Tibial artery (tissue), 4 donors: ENCODE results near the gene PNLIPRP3.
A peak's percentile ranks its signal among the peaks of the same experiment; 100 is the strongest.

Experiments
- DNase-seq, 2 donors: peaks; one replicate each; pipeline ENCODE4 v3.0.0-alpha.2; 2019
- H3K27ac ChIP-seq, 2 donors: fragments of 200-600 bp; sonication (generic) in 1 of 2; 1 replicate in 1 of 2; 2 replicates in 1 of 2; pipeline ENCODE4 v1.5.1; 2018 to 2019; ENCODE audit warnings: mild to moderate bottlenecking in 1 of 2
- H3K27me3 ChIP-seq, 2 donors: fragments of 200-600 bp; sonication (generic) in 1 of 2; one replicate each; pipeline versions ENCODE4 v1.5.1 to v1.6.0; 2016 to 2019
- H3K36me3 ChIP-seq, 3 donors: fragments of 200-600 bp; sonication (generic) in 2 of 3; one replicate each; pipeline ENCODE4 v1.5.1; 2016 to 2019; ENCODE audit warnings: mild to moderate bottlenecking in 2 of 3
- H3K4me1 ChIP-seq, 4 donors: fragments of 200-600 bp; sonication (generic) in 2 of 4; 1 replicate in 3 of 4; 2 replicates in 1 of 4; pipeline ENCODE4 v1.5.1; 2016 to 2019
- H3K4me3 ChIP-seq, 2 donors: fragments of 200-600 bp; sonication (generic) in 1 of 2; 1 replicate in 1 of 2; 2 replicates in 1 of 2; pipeline ENCODE4 v1.5.1; 2018 to 2019; ENCODE audit warnings: mild to moderate bottlenecking in 2 of 2
- H3K9me3 ChIP-seq, 3 donors: fragments of 200-600 bp; sonication (generic) in 1 of 3; one replicate each; pipeline ENCODE4 v1.5.1; 2016 to 2019
- intact Hi-C: fragments of 100-400 bp; cut with DNase I; formaldehyde crosslinking; loops from one replicate; pipeline ENCODE4 v1.15.0; 2023; ENCODE audit warnings: low total_unique reads
- TF ChIP-seq, protein P1 (sequence below), 2 experiments: fragments of 200-600 bp in 1 of 2; fragments of 450-650 bp in 1 of 2; IDR thresholded peaks; one replicate each; pipeline ENCODE4 v1.5.1; 2017 to 2019; ENCODE audit warnings: antibody characterized with exemption in 2 of 2, mild to moderate bottlenecking in 1 of 2, moderate library complexity in 1 of 2

The PNLIPRP3 gene

DNA sequence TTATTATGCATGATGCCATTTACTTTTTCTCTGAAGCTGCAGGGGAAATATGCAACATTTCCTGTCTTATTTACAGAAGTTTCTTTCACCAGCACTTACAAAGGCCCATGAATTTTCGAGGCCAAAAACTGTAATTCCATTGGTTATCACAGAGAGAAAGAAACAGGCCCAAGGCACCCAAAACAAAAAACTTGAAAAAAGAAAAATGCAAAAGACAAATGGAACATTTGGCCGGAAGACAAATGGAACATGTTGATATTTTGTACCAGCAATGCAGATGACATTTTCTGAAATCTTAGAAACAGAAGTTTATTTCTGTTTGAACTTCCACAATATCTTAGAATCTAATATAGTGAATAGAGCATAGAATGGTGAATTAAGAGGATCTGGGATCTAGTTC, 61.8 kb downstream of the PNLIPRP3 start:
- no peaks in the 10 kb centered on the region for H3K4me1 ChIP-seq

DNA sequence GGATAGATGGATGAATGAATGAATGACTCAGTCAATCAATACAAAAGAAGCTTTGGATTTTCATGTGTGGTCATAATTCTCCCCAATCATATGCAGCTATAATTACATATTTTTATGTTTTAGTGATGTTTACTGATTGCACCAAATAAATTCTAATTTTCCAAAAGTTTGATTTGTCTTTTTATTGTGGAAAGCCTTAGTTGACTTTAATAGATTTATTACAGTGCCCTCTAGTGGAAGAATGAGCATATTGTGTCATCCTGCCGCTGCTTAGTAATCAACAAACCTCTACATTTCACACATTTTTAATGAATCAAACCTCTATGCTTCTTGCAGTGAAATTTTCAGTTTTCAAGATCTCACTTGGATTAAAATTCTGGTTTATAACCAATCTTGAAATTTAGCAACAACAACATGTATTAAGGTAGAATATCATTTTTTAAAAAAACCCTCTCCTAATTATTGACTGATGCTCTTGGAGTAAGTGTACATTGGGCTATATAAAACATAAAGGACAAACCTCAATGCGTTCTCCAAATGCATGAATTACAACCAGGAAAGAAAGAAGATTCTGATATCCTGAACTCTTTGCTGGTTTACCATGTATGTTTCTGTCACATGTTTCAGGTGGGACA, 62.5 kb downstream of the PNLIPRP3 start:
- TF ChIP-seq, protein P1, sequence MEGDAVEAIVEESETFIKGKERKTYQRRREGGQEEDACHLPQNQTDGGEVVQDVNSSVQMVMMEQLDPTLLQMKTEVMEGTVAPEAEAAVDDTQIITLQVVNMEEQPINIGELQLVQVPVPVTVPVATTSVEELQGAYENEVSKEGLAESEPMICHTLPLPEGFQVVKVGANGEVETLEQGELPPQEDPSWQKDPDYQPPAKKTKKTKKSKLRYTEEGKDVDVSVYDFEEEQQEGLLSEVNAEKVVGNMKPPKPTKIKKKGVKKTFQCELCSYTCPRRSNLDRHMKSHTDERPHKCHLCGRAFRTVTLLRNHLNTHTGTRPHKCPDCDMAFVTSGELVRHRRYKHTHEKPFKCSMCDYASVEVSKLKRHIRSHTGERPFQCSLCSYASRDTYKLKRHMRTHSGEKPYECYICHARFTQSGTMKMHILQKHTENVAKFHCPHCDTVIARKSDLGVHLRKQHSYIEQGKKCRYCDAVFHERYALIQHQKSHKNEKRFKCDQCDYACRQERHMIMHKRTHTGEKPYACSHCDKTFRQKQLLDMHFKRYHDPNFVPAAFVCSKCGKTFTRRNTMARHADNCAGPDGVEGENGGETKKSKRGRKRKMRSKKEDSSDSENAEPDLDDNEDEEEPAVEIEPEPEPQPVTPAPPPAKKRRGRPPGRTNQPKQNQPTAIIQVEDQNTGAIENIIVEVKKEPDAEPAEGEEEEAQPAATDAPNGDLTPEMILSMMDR (IDR thresholded peaks at IDR 0.05) = peak; percentile 22 to 33
- no peaks in the 10 kb centered on the region for H3K9me3 ChIP-seq
- H3K4me3 ChIP-seq = no peak overlapping the region
- H3K36me3 ChIP-seq = no peaks in the 10 kb centered on the region
- no peak for DNase-seq
- H3K4me1 ChIP-seq = no peaks in the 10 kb centered on the region
- intact Hi-C loops = no loop called here
- H3K27me3 ChIP-seq = no peaks in the 10 kb centered on the region
- no peak overlapping the region for H3K27ac ChIP-seq

More for the DNA sequence above, 61.8 kb downstream of the PNLIPRP3 start:
- Histone ChIP-seq H3K4me3 (no peak overlapping the region), H3K27me3 (no peaks in the 10 kb centered on the region), H3K27ac (no peak overlapping the region), H3K9me3 (no peaks in the 10 kb centered on the region), H3K36me3 (no peaks in the 10 kb centered on the region)
- intact Hi-C loops = no loop called here
- no peak for DNase-seq
- TF ChIP-seq, protein P1 (IDR thresholded peaks at IDR 0.05) = no peak

DNA sequence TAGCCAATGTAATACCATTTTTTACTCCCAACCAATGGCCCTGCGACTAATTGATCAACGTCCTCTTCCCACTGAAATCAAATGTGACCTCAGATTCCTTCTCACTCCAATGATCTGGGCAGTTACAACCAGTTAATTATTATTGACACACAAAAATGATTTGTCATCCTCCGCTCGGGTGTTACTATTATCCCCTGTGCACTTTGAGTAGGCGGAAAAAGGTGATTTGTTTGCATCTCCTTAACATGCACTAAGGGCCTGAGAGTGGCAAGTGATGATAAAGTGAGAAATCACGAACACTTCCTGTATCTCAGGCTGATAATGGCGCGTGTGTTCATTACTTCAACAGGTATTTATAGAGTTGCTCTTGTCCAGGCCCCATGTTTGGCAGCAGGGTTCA, 77.1 kb downstream of the PNLIPRP3 start:
- H3K4me1 ChIP-seq = no peaks in the 10 kb centered on the region
- H3K9me3 ChIP-seq = no peaks in the 10 kb centered on the region
- intact Hi-C loops = no loop called here
- TF ChIP-seq, protein P1 (IDR thresholded peaks at IDR 0.05) = no peak
- no peak overlapping the region for H3K27ac ChIP-seq
- H3K27me3 ChIP-seq = no peaks in the 10 kb centered on the region
- H3K4me3 ChIP-seq = no peak overlapping the region
- no peak for DNase-seq
- no peaks in the 10 kb centered on the region for H3K36me3 ChIP-seq

DNA sequence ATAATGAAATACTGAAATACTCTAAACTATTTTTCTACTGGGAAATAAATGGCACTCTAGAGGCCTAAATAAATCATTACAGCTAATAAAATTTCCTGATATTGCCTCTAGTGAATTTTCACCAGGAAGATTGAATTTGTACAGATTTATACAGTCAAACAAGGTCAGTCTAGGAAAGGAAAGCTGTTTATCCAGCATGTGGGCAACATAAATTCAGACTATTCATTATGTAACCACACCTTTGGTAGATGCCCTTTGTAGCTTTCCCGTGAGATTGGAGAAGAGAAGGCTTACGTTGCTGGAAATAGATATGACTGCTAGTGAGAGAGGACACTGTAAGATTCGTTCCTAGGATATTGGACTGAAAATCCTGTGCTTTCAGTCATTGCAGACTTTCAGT, 82.9 kb downstream of the PNLIPRP3 start:
- no peak for DNase-seq
- no peaks in the 10 kb centered on the region for H3K27me3 ChIP-seq
- H3K9me3 ChIP-seq = no peaks in the 10 kb centered on the region
- TF ChIP-seq, protein P1 (IDR thresholded peaks at IDR 0.05) = no peak
- no peak overlapping the region for H3K27ac ChIP-seq
- H3K36me3 ChIP-seq = no peaks in the 10 kb centered on the region
- H3K4me1 ChIP-seq = no peaks in the 10 kb centered on the region
- no peak overlapping the region for H3K4me3 ChIP-seq
- intact Hi-C loops = no loop called here

DNA sequence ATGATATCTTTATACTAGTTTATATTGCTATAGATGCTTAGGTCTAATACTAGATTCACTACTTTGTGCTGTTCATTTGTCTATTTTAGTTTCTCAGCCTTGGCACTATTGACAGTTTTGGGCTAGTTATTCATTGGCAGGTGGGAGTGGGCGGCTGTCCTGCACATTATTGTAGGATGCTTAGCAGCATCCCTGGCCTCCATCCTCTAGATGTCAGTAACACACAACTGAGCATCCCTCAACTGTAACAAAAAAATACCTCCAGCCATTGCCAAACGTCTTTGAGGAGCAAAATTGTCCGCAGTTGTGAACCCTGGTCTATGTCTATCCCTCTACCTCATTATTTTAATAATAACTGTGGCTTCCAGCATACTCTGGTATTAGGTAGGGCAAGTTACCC, 83.7 kb downstream of the PNLIPRP3 start:
- no peak overlapping the region for H3K4me3 ChIP-seq
- TF ChIP-seq, protein P1 (IDR thresholded peaks at IDR 0.05) = no peak

More for the DNA sequence above, 83.7 kb downstream of the PNLIPRP3 start:
- no peaks in the 10 kb centered on the region for H3K36me3 ChIP-seq
- intact Hi-C loops = no loop called here
- no peaks in the 10 kb centered on the region for H3K27me3 ChIP-seq
- no peak overlapping the region for H3K27ac ChIP-seq
- no peaks in the 10 kb centered on the region for H3K4me1 ChIP-seq
- DNase-seq = no peak
- H3K9me3 ChIP-seq = no peaks in the 10 kb centered on the region
